ENCODE results near the gene CHST8. TPM values are rescaled to one million over a fixed set of nuclear protein-coding genes. Genes with fewer than 3 reads are reported as not detected.

CHST8 gene, protein sequence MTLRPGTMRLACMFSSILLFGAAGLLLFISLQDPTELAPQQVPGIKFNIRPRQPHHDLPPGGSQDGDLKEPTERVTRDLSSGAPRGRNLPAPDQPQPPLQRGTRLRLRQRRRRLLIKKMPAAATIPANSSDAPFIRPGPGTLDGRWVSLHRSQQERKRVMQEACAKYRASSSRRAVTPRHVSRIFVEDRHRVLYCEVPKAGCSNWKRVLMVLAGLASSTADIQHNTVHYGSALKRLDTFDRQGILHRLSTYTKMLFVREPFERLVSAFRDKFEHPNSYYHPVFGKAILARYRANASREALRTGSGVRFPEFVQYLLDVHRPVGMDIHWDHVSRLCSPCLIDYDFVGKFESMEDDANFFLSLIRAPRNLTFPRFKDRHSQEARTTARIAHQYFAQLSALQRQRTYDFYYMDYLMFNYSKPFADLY
- total RNA-seq, result under 0.01 TPM in 1 of 2 replicates, not detected in the other

DNA sequence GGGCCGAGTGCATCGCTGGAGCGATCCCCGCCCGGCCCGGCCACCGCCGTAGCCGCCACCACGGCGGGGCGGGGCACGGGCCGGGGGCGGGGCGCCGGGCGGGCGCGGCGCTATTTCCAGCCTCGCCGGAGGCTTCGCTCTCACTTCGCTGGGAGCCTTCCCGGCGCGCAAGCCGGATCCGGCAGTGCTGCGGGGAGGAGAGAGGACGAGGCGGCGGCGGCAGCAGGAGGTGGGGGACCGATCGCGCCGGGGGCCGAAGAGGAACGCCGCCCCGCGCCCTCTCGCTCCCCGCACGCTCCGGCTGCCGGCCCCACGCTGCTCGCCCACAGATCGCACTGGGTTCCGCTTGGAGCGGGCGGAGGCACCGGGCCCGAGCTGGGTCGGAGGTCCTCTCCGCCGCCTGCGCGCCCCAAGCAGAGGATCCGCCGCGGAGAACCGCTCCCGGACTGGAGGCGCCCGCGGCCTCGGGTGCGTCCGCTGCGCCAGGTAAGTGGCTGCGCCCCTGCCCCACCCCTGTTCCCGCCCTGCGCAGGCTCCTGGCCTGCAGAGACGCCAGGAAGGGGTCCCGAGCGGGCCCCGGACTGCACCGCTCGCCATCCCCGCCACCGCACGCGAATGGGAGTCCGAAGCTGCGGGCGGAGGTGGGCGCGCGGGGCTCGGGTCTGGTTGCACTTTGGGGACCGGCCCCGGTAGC lies at the start of gene CHST8:
Gene CHST8, plus strand, starts transcription at position 143 of the 694 bp plus-strand sequence. CDS start 67,309 bp downstream, outside the sequence.

DNA sequence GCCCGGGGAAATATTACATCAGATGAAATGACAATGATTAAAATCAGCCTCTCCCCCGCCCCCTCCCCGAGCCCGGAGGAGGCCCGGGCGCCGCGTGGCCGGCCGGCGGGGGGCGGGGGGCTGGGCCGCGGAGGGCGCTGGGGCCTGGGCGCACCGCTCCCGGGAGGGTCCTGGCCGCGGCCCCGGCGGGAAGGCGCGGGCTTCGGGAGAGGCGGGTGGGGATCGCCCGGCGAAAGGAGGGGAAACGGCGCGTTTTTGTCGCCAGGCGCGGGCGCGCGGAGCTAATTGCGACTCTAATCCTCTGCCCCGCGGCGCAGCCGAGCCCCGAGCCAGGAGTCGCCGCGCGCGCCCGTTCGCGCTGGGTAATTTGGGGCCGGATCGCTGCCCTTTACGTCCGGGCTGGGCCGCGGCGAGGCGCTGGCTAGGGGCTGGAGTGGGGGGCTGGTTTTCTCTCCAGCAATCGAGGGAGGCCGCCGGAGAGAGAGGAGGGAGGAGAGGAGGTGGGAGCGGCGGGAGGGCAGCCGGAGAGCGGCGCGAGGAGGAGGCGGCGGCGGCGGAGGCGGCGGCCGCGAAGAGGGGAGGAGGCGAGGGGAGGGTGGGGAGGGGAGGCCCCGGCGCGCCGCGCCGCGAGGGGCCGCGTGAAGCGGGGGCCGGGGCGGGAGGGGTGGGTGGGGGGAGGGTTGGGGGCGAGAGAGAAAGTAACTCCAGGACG lies 174.6 kb downstream of the CHST8 start, which contains the start of gene KCTD15:
Gene KCTD15, plus strand, starts transcription at position 707 of the 712 bp plus-strand sequence. CDS start 3,585 bp downstream, outside the sequence.

Other genes starting within 250 kb of the CHST8 start
- gene CEBPG, start 248.2 kb upstream of the CHST8 start, total RNA-seq, result 18.7 and 34.7 TPM in 2 replicates
- 71.1 and 73.7 TPM in 2 replicates for gene PEPD, start 100.2 kb upstream of the CHST8 start, total RNA-seq
- 26.0 and 28.6 TPM in 2 replicates for gene KCTD15, start 174.9 kb downstream of the CHST8 start, total RNA-seq